WTC11 (cell line): ENCODE measurements around the gene PF4V1. TPM values are rescaled to one million over a fixed set of nuclear protein-coding genes. Genes with fewer than 3 reads are reported as not detected.

Source experiments
- total RNA-seq: library from RNA; stranded (reverse); gene quantifications from 3 replicates; pipeline ENCODE4 v1.2.3, GENCODE V29; 2021

Gene PF4V1
- total RNA-seq, 1 experiment from 2014 or later = not detected

Other genes with a start within 250 kb of the PF4V1 start
- gene RASSF6, start 232.9 kb upstream of the PF4V1 start, total RNA-seq = 0.15 to 0.27 TPM (median 0.18 TPM) in 3 replicates
- gene CXCL8, start 112.7 kb upstream of the PF4V1 start, total RNA-seq = not detected in 3 replicates
- 3.8 to 4.9 TPM (median 4.4 TPM) in 3 replicates for gene CXCL6, start 16.6 kb upstream of the PF4V1 start, total RNA-seq
- gene CXCL1, start 16.1 kb downstream of the PF4V1 start, total RNA-seq = 0.85 to 1.4 TPM (median 1.4 TPM) in 3 replicates
- gene PF4, start 128.7 kb downstream of the PF4V1 start, total RNA-seq = 1.2 to 3.9 TPM (median 3.6 TPM) in 3 replicates
- gene PPBP, start 134.9 kb downstream of the PF4V1 start, total RNA-seq = not detected in 3 replicates
- gene CXCL5, start 145.4 kb downstream of the PF4V1 start, total RNA-seq = 3.6 to 8.8 TPM (median 8.1 TPM) in 3 replicates
- 3.5 to 7.7 TPM (median 7.0 TPM) in 3 replicates for gene CXCL3, start 185.4 kb downstream of the PF4V1 start, total RNA-seq
- gene CXCL2, start 245.9 kb downstream of the PF4V1 start, total RNA-seq = 1.4 to 1.9 TPM (median 1.7 TPM) in 3 replicates